ENCODE data around the gene SLAMF7.

Gene SLAMF7

DNA sequence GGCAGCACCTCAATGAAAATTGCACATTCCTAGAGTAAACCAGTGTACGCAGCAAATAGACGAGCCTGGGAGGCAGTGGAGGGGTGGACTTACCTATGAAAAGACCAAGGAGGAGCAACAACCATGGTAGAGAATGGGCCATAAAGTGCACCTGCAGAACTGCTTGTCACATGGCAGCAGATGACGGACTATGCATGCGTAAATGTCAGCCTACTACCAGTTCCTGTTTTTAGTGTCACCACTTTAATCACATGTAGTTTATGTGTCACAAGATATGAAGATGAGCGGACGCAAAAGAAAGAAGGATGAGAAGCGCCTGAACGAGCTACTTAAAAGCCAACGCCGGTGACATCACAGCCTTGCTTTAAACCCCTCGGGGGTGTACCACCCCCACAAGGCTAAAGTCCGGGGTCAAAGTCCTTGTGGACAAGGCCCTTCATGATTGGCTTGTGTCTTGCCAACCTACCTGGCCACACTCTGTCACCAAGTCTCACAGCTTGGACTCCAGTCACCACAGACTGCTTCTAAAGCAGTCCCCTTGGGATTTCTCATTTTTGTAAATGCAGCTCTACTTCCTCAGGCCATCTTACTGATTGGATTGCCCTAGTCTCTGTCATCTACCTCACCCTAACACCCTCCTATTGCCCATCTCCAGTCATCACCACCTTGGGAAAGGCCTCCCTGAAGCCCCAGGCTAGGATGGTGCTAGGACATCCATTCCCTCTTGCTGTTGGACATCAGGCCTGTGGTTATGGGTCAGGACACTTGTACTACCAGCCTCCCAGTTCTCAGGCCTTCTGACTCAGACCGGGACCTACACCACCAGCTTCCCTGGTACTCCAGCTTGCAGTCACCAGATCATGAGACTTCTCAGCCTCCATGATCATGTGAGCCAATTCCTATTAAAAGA, 50.9 kb downstream of the SLAMF7 start:
- H3K4me3 ChIP-seq (ENCODE audit: low read depth, low read length) = no peak overlapping the region
- TF ChIP-seq, protein P1, sequence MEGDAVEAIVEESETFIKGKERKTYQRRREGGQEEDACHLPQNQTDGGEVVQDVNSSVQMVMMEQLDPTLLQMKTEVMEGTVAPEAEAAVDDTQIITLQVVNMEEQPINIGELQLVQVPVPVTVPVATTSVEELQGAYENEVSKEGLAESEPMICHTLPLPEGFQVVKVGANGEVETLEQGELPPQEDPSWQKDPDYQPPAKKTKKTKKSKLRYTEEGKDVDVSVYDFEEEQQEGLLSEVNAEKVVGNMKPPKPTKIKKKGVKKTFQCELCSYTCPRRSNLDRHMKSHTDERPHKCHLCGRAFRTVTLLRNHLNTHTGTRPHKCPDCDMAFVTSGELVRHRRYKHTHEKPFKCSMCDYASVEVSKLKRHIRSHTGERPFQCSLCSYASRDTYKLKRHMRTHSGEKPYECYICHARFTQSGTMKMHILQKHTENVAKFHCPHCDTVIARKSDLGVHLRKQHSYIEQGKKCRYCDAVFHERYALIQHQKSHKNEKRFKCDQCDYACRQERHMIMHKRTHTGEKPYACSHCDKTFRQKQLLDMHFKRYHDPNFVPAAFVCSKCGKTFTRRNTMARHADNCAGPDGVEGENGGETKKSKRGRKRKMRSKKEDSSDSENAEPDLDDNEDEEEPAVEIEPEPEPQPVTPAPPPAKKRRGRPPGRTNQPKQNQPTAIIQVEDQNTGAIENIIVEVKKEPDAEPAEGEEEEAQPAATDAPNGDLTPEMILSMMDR (IDR thresholded peaks at IDR 0.05; ENCODE audit: control insufficient read depth, extremely low read depth, insufficient read depth) = no peak
- no peak for DNase-seq (ENCODE audit: low read depth)

DNA sequence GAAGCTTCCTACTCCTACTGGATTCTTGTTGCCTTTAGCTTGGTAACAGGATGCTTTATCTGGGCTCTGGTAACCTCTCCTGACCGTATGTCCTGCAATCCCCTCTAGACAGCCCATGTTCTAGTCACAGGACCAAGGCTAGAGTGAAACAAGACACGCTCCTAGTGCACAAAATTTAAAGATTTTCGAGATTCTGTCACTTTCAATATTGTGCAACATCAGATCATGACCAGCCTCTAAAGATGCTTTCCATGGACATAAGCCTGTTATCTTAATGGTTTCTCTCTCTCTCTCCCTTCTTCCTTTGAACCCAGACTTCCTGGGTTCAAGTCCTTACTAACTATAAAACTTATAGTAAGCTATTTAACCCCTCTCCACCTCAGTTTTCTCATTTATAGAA, 55.3 kb downstream of the SLAMF7 start:
- TF ChIP-seq, protein P1 (IDR thresholded peaks at IDR 0.05; ENCODE audit: control insufficient read depth, extremely low read depth, insufficient read depth) = no peak
- H3K4me3 ChIP-seq (ENCODE audit: low read depth, low read length) = no peak overlapping the region
- DNase-seq (ENCODE audit: low read depth) = no peak

DNA sequence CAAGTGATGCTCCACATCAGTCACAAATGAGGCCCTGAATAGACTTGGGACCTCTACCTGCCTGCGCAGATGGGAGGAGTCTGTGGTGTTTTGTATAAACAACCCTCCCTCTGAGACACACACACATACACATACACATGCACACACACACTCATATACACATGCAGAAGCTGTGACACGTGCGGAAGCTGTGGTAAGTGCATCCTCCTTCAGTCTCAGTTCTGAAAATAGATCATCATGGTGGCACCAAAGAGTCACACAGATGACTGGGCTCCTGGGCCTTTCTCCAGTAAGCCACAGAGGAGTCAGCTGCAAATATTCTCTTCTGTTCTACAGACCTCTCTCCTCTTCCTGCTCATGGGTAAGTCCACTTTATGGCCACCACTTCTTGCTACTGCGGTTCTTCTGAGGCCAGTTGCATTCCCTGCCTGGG, 56.9 kb downstream of the SLAMF7 start, which contains the start of gene LY9:
TSS of gene LY9 (plus strand) at position 224 of the 433 bp plus-strand sequence. CDS start at position 238, 14 bp downstream.
- no peak within 1 kb of the TSS for H3K4me3 ChIP-seq (ENCODE audit: low read depth, low read length)
- TF ChIP-seq, protein P1 (IDR thresholded peaks at IDR 0.05; ENCODE audit: control insufficient read depth, extremely low read depth, insufficient read depth) = no peak
- DNase-seq (ENCODE audit: low read depth) = no peak

DNA sequence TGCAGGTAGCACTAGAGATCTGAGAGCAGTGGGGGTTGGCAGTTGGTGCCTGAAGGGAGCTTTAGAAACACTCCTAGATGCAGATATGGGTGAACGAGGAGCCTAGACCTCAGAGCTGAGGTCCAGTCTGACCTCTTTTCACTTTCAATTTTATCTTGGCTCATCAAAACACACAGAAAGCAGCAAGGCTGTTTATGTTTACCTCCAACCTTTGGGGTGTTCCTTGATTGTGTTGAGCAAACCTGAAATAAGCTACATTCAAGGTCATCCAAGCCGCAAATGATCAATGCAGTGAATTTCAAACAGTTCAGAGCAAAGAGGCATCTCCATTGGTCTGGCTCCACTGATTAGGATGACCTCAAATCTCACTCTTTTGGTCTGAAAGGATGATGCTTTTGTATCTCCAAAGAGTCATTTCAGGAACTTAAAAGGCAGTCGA, 58.2 kb downstream of the SLAMF7 start:
- TF ChIP-seq, protein P1 (IDR thresholded peaks at IDR 0.05; ENCODE audit: control insufficient read depth, extremely low read depth, insufficient read depth) = no peak
- H3K4me3 ChIP-seq (ENCODE audit: low read depth, low read length) = no peak overlapping the region
- no peak for DNase-seq (ENCODE audit: low read depth)

DNA sequence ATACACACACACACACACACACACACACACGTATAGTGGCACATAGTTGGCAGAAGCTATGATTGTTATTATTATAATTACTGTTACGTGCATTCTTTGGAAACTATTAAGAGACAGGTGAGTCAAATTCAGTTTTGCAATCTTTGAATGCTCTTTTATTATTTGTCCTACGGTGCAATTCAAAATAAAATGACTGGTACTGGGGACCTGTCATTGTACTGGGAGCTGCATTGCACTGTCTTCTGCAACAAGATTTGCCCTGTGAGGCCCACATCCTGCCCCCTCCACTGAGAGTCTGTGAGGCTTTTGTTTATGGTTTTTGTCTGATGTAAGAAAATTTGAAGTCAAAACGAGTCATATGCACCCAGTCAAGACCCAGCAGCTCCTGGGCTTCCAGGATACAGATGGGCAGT, 58.8 kb downstream of the SLAMF7 start:
- no peak for DNase-seq (ENCODE audit: low read depth)
- no peak overlapping the region for H3K4me3 ChIP-seq (ENCODE audit: low read depth, low read length)
- TF ChIP-seq, protein P1 (IDR thresholded peaks at IDR 0.05; ENCODE audit: control insufficient read depth, extremely low read depth, insufficient read depth) = no peak

DNA sequence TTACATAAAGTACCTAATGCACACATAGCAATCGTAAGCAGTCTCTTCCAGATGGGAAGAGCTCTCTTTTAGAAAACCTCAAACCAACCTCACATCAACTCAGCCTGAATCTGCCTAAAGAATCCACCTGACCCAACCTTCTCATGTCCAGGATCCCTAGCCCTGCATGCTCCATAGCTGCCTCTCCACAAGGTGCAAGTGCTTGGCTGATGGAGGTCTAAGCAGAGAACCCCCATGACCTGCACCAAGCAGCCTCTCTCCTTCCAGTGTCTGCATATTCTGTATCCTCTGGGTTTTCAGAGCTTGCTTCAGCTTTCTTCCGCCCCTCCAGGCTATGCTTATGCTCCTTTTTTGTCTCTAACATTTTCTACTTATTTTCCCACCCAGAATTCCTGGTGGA, 59.4 kb downstream of the SLAMF7 start:
- TF ChIP-seq, protein P1 (IDR thresholded peaks at IDR 0.05; ENCODE audit: control insufficient read depth, extremely low read depth, insufficient read depth) = no peak
- no peak overlapping the region for H3K4me3 ChIP-seq (ENCODE audit: low read depth, low read length)
- no peak for DNase-seq (ENCODE audit: low read depth)

Measured in LNCaP clone FGC (cell line).